Gastroesophageal sphincter (tissue), 4 donors: ENCODE measurements around the gene ERCC6L2. TPM values are rescaled to one million over a fixed set of nuclear protein-coding genes. Genes with fewer than 3 reads are reported as not detected.

Experiments
- ATAC-seq: fragments of 150-250 bp; one replicate; pipeline ENCODE4 v1.9.1; 2016; ENCODE audit warnings: mild to moderate bottlenecking, moderate library complexity
- H3K27ac ChIP-seq, 4 donors: fragments of 200-600 bp; sonication (generic) in 3 of 4; 1 replicate in 3 of 4; 2 replicates in 1 of 4; pipeline ENCODE4 v1.5.1; 2016 to 2019
- H3K27me3 ChIP-seq: fragments of 200-600 bp; sonication (generic); one replicate; pipeline ENCODE4 v1.5.1; 2019
- H3K36me3 ChIP-seq, 2 donors: fragments of 200-600 bp; sonication (generic); one replicate each; pipeline ENCODE4 v1.5.1; 2019; ENCODE audit warnings: control low read depth in 1 of 2
- H3K4me1 ChIP-seq, 3 donors: fragments of 200-600 bp; sonication (generic); 1 replicate in 2 of 3; 2 replicates in 1 of 3; pipeline ENCODE4 v1.5.1; 2016 to 2019; ENCODE audit warnings: control low read depth in 2 of 3
- H3K4me3 ChIP-seq, 2 donors: fragments of 200-600 bp; sonication (generic); one replicate each; pipeline ENCODE4 v1.5.1; 2019; ENCODE audit warnings: mild to moderate bottlenecking in 1 of 2, moderate library complexity in 1 of 2
- H3K9me3 ChIP-seq, 3 donors: fragments of 200-600 bp; sonication (generic); one replicate each; pipeline ENCODE4 v1.5.1; 2017 to 2019; ENCODE audit warnings: control low read depth in 2 of 3
- CTCF ChIP-seq, 4 experiments: fragments of 200-600 bp in 2 of 4; fragments of 450-650 bp in 2 of 4; sonication (generic) in 1 of 4; IDR thresholded peaks; one replicate each; pipeline ENCODE4 v1.5.1; 2017 to 2019; ENCODE audit warnings: antibody characterized with exemption in 4 of 4, mild to moderate bottlenecking in 2 of 4, moderate library complexity in 2 of 4
- EP300 ChIP-seq: sonication (generic); formaldehyde crosslinking; IDR thresholded peaks from one replicate; pipeline ENCODE4 v1.6.1; 2017; ENCODE audit warnings: antibody characterized with exemption, mild to moderate bottlenecking
- POLR2A ChIP-seq, 2 donors: fragments of 450-650 bp; IDR thresholded peaks; one replicate each; pipeline ENCODE4 v1.6.1; 2017; ENCODE audit warnings: antibody characterized with exemption in 2 of 2, mild to moderate bottlenecking in 2 of 2, moderate library complexity in 1 of 2
- POLR2AphosphoS5 ChIP-seq: sonication (generic); formaldehyde crosslinking; IDR thresholded peaks from one replicate; pipeline ENCODE4 v1.6.1; 2017; ENCODE audit warnings: antibody characterized with exemption
- WGBS, 2 donors: methylation state at CpG; one replicate each; pipeline ENCODE4 v1.1.5; 2018; ENCODE audit warnings: low coverage in 1 of 2; 5-methylcytosine and 5-hydroxymethylcytosine counted together
- total RNA-seq, 4 donors: library from RNA; depleted of rRNA; stranded (reverse); fragments of >200 nt; gene quantifications; one replicate each; pipeline ENCODE4 v1.1.0, GENCODE V29; 2016

The ERCC6L2 gene
- total RNA-seq, 4 donors from 2014 or later: 70.0 to 137 (median 113) TPM

GRCh38 chr9:95876138-95876444, 600 bp downstream of the ERCC6L2 start:
- Histone ChIP-seq H3K36me3 (peaks cover 0 to 2% of the 10 kb centered on the region in 2 donors), H3K27me3 (no peaks in the 10 kb centered on the region), H3K4me1 (peaks cover 7 to 37% (median 14%) of the 10 kb centered on the region in 3 donors), H3K27ac (no peak overlapping the region), H3K9me3 (no peaks in the 10 kb centered on the region), H3K4me3 (no peak overlapping the region)
- TF ChIP-seq POLR2AphosphoS5 (no peak), CTCF (IDR thresholded peaks at IDR 0.05) (no peak), EP300 (no peak)
- 0% methylated on average over 4 of the region's 9 CpGs; no CpG with 5 or more reads in 1 of the 2 donors for WGBS, 2 donors
- no peak for ATAC-seq

- H3K4me3 ChIP-seq: no peak overlapping the region
These were observed 1.1 kb downstream of the ERCC6L2 start for GRCh38 chr9:95876595-95876994.

GRCh38 chr9:95877984-95878383, 2.5 kb downstream of the ERCC6L2 start:
- TF ChIP-seq CTCF (IDR thresholded peaks at IDR 0.05) (no peak), EP300 (no peak), POLR2AphosphoS5 (no peak), POLR2A (IDR thresholded peaks at IDR 0.05) (no peak)
- Histone ChIP-seq H3K27me3 (no peaks in the 10 kb centered on the region), H3K4me3 (no peak overlapping the region), H3K9me3 (no peaks in the 10 kb centered on the region), H3K27ac (no peak overlapping the region), H3K4me1 (peaks cover 7 to 48% (median 14%) of the 10 kb centered on the region in 3 donors), H3K36me3 (peaks cover 0 to 9% of the 10 kb centered on the region in 2 donors)
- 88 to 100% methylated on average over 1 of the region's 1 CpG for WGBS, 2 donors
- no peak for ATAC-seq

More at GRCh38 chr9:95876595-95876994, 1.1 kb downstream of the ERCC6L2 start:
- no peak overlapping the region for H3K27ac ChIP-seq
- H3K9me3 ChIP-seq: no peaks in the 10 kb centered on the region
- TF ChIP-seq POLR2A (IDR thresholded peaks at IDR 0.05) (no peak), CTCF (IDR thresholded peaks at IDR 0.05) (no peak), EP300 (no peak), POLR2AphosphoS5 (no peak)
- peaks cover 0 to 1% of the 10 kb centered on the region in 2 donors for H3K36me3 ChIP-seq
- WGBS, 2 donors: 15 to 26% methylated on average over 2 to 3 of the region's 3 CpGs
- ATAC-seq: no peak
- no peaks in the 10 kb centered on the region for H3K27me3 ChIP-seq
- H3K4me1 ChIP-seq: peaks cover 7 to 38% (median 14%) of the 10 kb centered on the region in 3 donors

GRCh38 chr9:95879591-95879990, 4.1 kb downstream of the ERCC6L2 start:
- no peaks in the 10 kb centered on the region for H3K27me3 ChIP-seq
- peaks cover 3 to 34% (median 3%) of the 10 kb centered on the region in 3 donors for H3K4me1 ChIP-seq
- H3K27ac ChIP-seq: peak overlapping the region in 2 of 4 donors; percentile 12 to 29
- H3K4me3 ChIP-seq: no peak overlapping the region
- no peak for TF ChIP-seq POLR2AphosphoS5
- no peak for TF ChIP-seq CTCF (IDR thresholded peaks at IDR 0.05)
- TF ChIP-seq EP300: no peak
- TF ChIP-seq POLR2A (IDR thresholded peaks at IDR 0.05): no peak
- ATAC-seq: no peak
- H3K9me3 ChIP-seq: no peaks in the 10 kb centered on the region
- peaks cover 0 to 18% of the 10 kb centered on the region in 2 donors for H3K36me3 ChIP-seq

- H3K36me3 ChIP-seq: peaks cover 0 to 21% of the 10 kb centered on the region in 2 donors
- peaks cover 3 to 31% (median 3%) of the 10 kb centered on the region in 3 donors for H3K4me1 ChIP-seq
- H3K9me3 ChIP-seq: no peaks in the 10 kb centered on the region
- H3K27me3 ChIP-seq: no peaks in the 10 kb centered on the region
- 31 to 37% methylated on average over 4 of the region's 4 CpGs for WGBS, 2 donors
- H3K4me3 ChIP-seq: no peak overlapping the region
- ATAC-seq: no peak
- TF ChIP-seq EP300 (no peak), POLR2AphosphoS5 (no peak), POLR2A (IDR thresholded peaks at IDR 0.05) (no peak), CTCF (IDR thresholded peaks at IDR 0.05) (no peak)
- peak overlapping the region in 2 of 4 donors; percentile 12 to 29 for H3K27ac ChIP-seq
These were observed 4.7 kb downstream of the ERCC6L2 start for GRCh38 chr9:95880021-95880690.
